HG03159 (cell line): Measurements from ENCODE around the gene GLMP.

Experiments
- ATAC-seq: cut with Tn5 transposase; IDR thresholded peaks from one replicate; pipeline ENCODE4 v1.9.1; 2021; ENCODE audit warnings: mild to moderate bottlenecking, moderate library complexity; ENCODE audit not compliant: unreplicated experiment

GLMP gene

DNA sequence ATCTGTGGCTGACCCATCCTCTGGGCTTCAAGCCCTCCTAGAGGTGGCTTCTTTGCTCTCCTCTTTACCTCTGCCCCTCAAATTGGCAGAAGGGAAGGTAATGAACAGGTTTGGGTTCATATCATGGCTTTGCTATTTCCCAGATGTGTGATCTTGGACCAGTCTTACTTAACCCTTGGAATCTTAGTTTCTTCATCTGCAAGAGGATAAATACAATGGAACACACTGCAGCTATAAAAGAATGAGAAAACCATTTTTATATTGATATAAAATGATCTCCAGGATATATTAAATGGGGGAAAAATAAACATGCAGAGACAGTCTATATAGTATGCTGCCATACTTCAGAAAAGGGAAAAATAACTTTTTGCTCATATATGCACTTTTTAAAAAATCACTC lies 5.6 kb downstream of the GLMP start:
- no peak for ATAC-seq

- ATAC-seq, result no peak
Observed at GRCh38 chr1:156286061-156286460, 9.4 kb downstream of the GLMP start.

DNA sequence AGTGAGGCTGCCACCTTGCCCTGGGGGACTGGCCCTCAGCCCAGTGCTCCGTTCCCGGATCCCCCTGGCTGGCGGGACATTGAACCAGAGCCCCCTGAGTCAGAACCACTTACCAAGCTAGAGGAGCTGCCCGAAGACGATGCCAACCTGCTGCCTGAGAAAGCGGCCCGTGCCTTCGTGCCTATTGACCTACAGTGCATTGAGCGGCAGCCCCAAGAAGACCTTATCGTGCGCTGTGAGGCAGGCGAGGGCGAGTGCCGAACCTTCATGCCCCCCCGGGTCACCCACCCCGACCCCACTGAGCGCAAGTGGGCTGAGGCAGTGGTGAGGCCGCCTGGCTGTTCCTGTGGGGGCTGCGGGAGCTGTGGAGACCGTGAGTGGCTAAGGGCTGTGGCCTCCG lies 10.0 kb downstream of the GLMP start:
- ATAC-seq, result no peak

DNA sequence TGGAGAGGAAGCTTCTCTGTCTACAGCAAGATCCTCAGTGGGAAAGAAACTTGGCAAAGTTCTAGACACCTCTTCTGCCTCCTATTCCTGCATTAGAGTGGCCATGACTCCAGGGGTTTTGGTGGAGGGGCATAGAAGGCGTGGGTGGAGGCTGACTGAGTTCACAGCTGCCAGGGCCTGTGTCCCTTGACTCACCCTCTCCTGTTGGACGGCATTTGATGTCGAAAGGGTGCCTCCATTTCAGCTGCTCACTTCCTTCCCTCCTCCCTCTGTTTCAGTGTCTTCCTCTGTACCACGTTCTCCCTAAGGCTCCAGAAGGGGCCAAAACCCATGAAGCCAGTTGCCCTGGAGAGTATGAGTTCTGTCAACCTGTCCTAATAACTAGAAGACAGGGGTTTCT lies 10.7 kb downstream of the GLMP start:
- ATAC-seq, result no peak

DNA sequence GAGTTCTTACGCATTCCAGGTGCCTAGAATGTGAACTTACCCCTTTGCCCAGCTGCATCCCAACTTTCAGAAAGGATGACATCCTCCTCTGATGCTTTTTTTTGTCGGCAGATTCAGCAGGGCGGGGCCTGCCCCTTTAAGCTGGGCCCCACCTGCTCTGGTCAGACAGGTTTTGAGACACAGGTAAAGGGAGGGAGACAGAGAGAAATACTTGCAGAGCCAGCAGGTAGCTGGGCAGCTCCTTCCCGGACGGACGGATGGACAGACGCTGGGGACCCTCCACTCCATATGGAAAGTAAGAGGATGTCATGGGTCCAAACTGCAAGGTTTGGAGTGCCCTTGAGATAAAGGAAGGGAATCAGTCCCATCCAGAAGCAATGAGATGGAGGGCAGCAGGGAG lies 11.4 kb downstream of the GLMP start, which contains the start of gene TMEM79:
Gene TMEM79 (plus strand): TSS at position 214 of the 400 bp plus-strand sequence. CDS start 902 bp downstream, outside the sequence.
- no peak for ATAC-seq

GRCh38 chr1:156283521-156283920 lies 12.0 kb downstream of the GLMP start:
- no peak for ATAC-seq

DNA sequence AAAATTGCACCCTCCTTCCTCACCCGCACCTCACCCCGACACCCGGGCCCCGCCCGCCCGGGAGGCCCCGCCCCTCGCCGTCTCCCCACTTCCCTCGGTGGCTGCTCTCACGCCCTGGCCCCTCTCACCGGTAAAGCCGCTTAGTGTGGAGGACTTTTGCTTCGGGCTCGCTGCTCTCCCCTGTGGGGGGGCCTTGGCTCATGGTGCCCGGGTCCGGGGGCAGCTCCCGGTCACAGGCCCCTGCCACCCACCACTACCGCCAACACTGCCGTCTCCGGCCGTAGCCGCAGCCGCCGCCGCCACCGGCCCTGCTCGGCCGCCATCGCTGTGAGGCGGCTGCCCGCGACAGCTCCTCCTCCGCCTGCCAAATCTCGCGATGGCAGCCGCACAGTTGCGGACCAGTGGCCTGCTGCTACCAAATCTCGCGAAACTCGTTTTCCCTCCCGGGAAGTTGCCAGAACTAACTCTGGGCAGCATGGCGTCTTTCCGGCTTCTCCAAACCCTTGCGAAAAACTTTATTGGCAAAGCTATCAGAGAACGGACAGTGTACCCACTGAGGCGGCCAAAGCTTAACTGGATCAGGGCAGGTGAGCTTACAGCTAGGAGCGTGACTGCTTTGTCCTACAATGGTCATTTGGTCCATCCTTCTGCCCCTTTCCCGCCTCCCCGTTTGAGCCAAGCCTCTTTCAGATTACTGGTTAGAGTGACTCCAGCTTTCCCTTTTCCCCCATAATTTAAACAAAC lies 12.8 kb downstream of the GLMP start, which contains the start of gene SMG5:
Gene SMG5 (minus strand): TSS at position 347 of the 744 bp plus-strand sequence. CDS start 145 bp downstream, at position 202.
- ATAC-seq, result peak; percentile 81

DNA sequence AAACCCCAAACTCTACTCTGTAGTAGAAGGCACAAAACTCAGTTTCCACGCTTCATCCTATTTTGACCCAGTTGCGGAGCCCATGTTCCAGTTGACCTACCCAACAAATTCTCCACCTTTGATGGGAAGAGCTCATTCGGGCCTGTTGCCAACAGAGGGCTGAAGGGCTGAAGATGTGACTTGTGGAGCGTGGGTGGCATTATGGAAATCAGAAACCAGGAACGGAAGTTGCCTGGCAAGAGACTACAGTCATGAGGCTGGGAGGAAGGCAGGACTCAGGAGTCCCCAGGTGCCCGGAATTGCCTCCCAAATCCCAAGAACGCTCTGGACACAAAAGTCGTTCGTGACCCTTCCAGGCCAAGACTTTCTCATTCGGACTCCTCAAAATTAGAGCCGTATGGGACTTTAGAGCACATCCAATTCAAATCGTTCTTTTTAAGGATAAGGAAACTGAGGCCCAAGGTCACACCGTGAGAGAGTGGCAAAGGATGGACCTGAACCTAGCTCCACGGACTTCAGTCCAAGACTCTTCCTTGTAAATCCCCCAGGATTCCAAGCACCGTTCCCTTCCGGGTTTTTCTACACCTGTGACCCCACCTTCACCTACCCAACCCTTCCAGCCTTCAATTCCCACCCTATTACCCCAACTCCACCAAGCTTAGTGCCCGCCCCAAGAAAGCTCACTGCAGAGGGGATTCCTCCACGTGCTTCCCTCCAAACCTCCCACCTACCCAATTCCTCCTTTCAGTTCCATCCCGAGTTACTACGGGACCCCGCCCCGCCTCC lies 13.6 kb downstream of the GLMP start:
- ATAC-seq, result peak; percentile 4

- ATAC-seq, result peak; percentile 38
Observed at GRCh38 chr1:156281281-156281680, 14.2 kb downstream of the GLMP start.

GRCh38 chr1:156279837-156280236 lies 15.6 kb downstream of the GLMP start:
- ATAC-seq, result no peak

DNA sequence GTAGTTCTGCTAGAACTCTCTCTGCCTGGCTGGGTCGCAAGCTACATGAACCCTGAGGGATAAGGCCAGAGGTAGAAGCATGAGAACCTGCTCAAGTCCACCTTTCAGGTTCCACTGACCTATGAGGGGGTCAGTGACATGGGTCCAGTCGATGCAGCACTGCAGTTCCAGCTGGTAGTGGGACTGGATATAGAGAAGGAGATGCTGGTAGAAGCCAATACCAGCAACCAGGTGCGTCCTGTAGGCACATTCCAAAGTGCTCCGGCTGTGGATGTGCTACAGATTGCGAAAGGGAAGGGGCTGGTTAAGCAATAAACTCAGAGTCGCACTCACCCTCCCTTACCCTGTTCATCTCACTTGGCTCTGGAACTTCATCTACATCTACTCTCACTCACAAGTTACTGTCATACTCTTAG lies 18.5 kb downstream of the GLMP start:
- no peak for ATAC-seq

- ATAC-seq, result no peak
Observed at GRCh38 chr1:156276532-156276931, 18.9 kb downstream of the GLMP start.

- no peak for ATAC-seq
Observed at GRCh38 chr1:156270314-156270713, 25.2 kb downstream of the GLMP start.

GRCh38 chr1:156268336-156268735 lies 27.1 kb downstream of the GLMP start:
- no peak for ATAC-seq

DNA sequence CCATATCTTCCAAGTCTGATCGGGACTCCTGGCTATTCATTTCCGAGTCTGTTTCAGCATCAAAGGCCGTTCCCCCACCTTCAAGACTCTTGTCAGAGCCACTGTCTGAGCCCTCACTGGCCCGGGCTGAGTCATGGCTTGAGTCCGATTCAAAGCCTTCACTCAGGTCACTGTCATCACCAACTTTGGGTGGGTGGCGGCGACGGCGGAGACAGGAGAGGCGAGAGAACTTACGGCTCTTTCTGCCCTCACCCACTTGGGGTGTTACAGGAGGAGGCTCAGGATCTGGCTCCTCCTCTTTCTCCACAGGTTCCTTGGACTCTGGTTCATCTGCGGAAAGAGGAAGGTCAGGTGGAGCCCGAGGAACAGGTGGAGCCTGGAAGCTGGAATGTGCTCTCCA lies 29.4 kb downstream of the GLMP start:
- ATAC-seq, result no peak

GRCh38 chr1:156263288-156263655 lies 32.2 kb downstream of the GLMP start:
- no peak for ATAC-seq

GRCh38 chr1:156262461-156263287 lies 32.8 kb downstream of the GLMP start:
- no peak for ATAC-seq

DNA sequence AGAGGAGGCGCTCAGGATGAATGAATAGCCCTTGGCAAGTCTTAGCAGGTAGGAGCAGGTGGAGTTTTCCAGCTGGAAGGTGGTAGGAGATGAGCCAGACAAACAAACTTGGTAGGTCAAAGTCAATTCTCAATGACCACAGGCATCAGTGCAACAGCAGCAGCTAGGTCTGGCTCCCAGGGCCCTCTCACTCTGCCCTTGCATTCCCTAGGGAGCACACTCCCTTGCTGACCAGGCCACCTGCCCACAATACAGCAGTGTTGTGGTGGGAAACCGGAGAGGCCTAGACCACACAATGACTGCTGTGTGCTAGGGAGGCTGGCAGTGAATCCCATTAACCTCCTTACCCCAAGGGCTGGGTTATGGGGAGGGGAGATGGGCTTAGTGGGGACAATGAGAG lies 34.6 kb downstream of the GLMP start:
- ATAC-seq, result no peak

DNA sequence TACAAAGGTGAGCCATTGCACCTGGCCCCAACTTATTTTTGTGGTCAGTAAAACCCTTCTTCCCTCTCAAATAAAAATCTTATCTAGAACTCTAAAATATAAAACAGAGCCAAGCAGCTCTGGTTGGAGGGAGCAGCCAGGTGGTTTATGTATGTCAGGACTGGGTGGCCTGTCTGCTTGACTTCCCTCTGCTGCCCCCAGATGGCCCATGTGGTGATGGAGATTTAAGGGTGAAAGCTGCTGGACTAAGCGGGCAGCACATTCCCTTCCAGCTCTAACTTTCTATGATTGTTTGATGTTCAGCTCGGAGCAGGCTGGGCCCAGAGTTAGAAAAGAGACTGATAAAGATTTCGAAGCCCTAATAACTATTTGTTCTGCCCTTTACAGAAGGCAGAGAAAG lies 35.7 kb downstream of the GLMP start:
- ATAC-seq, result no peak

GRCh38 chr1:156258859-156259258 lies 36.6 kb downstream of the GLMP start:
- ATAC-seq, result no peak

DNA sequence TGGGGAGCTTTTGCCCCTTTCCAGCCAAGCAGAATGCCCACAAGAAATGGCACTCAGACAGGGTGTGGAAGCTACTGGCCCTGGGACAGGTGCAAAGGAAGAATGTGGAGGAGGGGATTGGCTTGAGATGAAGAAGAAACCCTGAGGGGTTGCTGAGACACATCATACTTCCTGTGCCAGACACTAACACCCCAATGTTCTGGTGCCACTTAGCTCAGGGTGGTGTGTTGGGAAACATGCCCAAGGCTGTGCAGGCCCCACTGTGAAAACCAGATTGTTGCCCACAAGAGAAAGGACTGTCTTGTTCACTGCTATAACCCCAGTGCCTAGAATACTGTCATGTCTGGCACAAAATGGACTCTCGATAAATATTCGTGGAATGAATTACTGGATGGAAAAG lies 37.8 kb downstream of the GLMP start:
- ATAC-seq, result no peak
